Measurements from ENCODE around the gene RNU6-8.

GRCh38 chr14:32189811-32190210 lies 13.3 kb downstream of the RNU6-8 start:
- TF ChIP-seq CTCF (IDR thresholded peaks at IDR 0.05) (no peak), POLR2A (IDR thresholded peaks at IDR 0.05) (no peak)

All from breast epithelium (tissue), 3 donors.